Colonic mucosa (tissue), 4 donors: ENCODE measurements around the gene MC4R. TPM values are rescaled to one million over a fixed set of nuclear protein-coding genes. Genes with fewer than 3 reads are reported as not detected.
"Not testable (repeated sequence)": the region's sequence is repeated elsewhere in the genome, so short reads cannot be mapped to it uniquely, and the experiment has no call there.

Experiments used
- DNase-seq: peaks from one replicate; pipeline ENCODE4 v3.0.0-alpha.2; 2020
- H3K27ac ChIP-seq: fragments of 200-600 bp; one replicate; pipeline ENCODE4 v1.8.0; 2021
- H3K27me3 ChIP-seq: fragments of 200-600 bp; one replicate; pipeline ENCODE4 v1.8.0; 2021
- H3K36me3 ChIP-seq: fragments of 200-600 bp; one replicate; pipeline ENCODE4 v1.8.0; 2021
- H3K4me1 ChIP-seq: fragments of 200-600 bp; one replicate; pipeline ENCODE4 v1.8.0; 2021; ENCODE audit warnings: mild to moderate bottlenecking
- H3K4me3 ChIP-seq: fragments of 200-600 bp; one replicate; pipeline ENCODE4 v1.8.0; 2021
- H3K9ac ChIP-seq, 2 donors: one replicate each; pipeline ENCODE4 v1.7.0; 2013; ENCODE audit warnings: control low read depth in 2 of 2, low read depth in 2 of 2, low read length in 2 of 2
- H3K9me3 ChIP-seq: fragments of 200-600 bp; one replicate; pipeline ENCODE4 v1.8.0; 2021
- CTCF ChIP-seq: fragments of 200-600 bp; IDR thresholded peaks from one replicate; pipeline ENCODE4 v1.8.0; 2022; ENCODE audit warnings: antibody characterized with exemption, mild to moderate bottlenecking
- intact Hi-C: fragments of 100-400 bp; cut with DNase I; formaldehyde crosslinking; loops from one replicate; pipeline ENCODE4 v1.14.1; 2022
- total RNA-seq, 2 donors: library from RNA; stranded (reverse); fragmentation: NEBNext Ultra II Directional in 1 of 2; extraction: Animal tissue kit (Norgen Biotek cat#: 25700) in 1 of 2; gene quantifications; one replicate each; pipeline ENCODE4 v1.2.1, GENCODE V29; 2021
- donor health status: healthy.
- donor health status: DM: no; HTN: no; CAD: no.
- donor health status: DM: no; HTN: no; CAD: no.

The MC4R gene
- total RNA-seq: not detected

DNA sequence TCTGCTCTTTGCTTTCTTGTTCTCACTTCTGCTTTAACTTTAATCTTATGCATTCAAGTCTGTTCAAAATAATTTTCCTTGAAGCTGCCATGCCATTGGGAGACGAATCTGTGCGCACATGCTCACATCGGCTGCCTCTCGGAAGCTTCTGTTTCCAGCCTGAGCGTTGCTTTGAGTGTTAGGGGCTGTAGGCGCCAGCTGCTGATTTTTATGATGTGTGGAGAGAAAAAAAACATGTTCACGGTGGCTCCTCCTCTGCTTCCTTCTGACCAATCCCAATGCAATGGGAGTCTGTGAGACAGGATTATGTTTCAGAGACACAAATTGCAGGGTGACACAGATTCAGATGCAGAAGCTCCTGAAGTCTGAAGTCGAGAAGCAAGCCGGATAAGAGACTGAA, at the start of gene MC4R:
MC4R (minus strand) TSS at position 180 of the 400 bp plus-strand sequence. CDS start 426 bp downstream, outside the sequence.
- no peaks in the 10 kb centered on the region for H3K9me3 ChIP-seq
- no peaks in the 10 kb centered on the region for H3K36me3 ChIP-seq
- no peaks in the 10 kb centered on the region for H3K27me3 ChIP-seq
- H3K9ac ChIP-seq: no peak within 1 kb of the TSS
- no peak for TF ChIP-seq CTCF
- peak; percentile 18 for DNase-seq
- H3K4me1 ChIP-seq: no peaks in the 10 kb centered on the region
- no peak within 1 kb of the TSS for H3K4me3 ChIP-seq
- intact Hi-C loops: no loop called here
- H3K27ac ChIP-seq: no peak within 1 kb of the TSS

DNA sequence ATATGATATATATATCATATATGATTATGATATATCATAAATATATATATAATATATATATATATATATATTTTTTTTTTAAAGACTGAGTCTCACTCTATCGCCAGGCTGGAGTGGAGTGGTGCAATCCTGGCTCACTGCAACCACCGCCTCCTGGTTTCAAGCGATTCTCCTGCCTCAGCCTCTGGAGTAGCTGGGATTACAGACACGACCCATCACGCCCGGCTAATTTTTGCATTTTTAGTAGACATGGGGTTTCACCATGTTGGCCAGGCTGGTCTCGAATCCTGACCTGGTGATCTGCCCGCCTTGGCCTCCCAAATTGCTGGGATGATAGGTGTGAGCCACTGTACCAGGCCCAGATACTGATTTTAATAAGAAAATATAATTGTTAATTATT, 49.7 kb upstream of the MC4R start:
- intact Hi-C loops, H3K9ac ChIP-seq, H3K4me3 ChIP-seq, H3K4me1 ChIP-seq, H3K27me3 ChIP-seq, H3K9me3 ChIP-seq, H3K27ac ChIP-seq, H3K36me3 ChIP-seq, DNase-seq: not testable (repeated sequence)

GRCh38 chr18:60421356-60422118, 49.0 kb upstream of the MC4R start:
- intact Hi-C loops: no loop called here
- no peak for TF ChIP-seq CTCF

GRCh38 chr18:60417946-60418345, 45.4 kb upstream of the MC4R start:
- Histone ChIP-seq H3K9ac (no peak overlapping the region), H3K4me1 (no peaks in the 10 kb centered on the region), H3K9me3 (no peaks in the 10 kb centered on the region), H3K27me3 (no peaks in the 10 kb centered on the region), H3K36me3 (no peaks in the 10 kb centered on the region), H3K4me3 (no peak overlapping the region), H3K27ac (no peak overlapping the region)
- intact Hi-C loops: no loop called here
- no peak for DNase-seq
- no peak for TF ChIP-seq CTCF

More at GRCh38 chr18:60421356-60422118, 49.0 kb upstream of the MC4R start:
- Histone ChIP-seq H3K27ac (no peak overlapping the region), H3K9me3 (no peaks in the 10 kb centered on the region), H3K4me1 (no peaks in the 10 kb centered on the region), H3K9ac (no peak overlapping the region), H3K36me3 (no peaks in the 10 kb centered on the region), H3K27me3 (no peaks in the 10 kb centered on the region), H3K4me3 (no peak overlapping the region)
- no peak for DNase-seq

- H3K9ac ChIP-seq: no peak overlapping the region
- DNase-seq: no peak
- H3K4me3 ChIP-seq: no peak overlapping the region
- H3K36me3 ChIP-seq: no peaks in the 10 kb centered on the region
- no peaks in the 10 kb centered on the region for H3K4me1 ChIP-seq
- no peaks in the 10 kb centered on the region for H3K27me3 ChIP-seq
- no peaks in the 10 kb centered on the region for H3K9me3 ChIP-seq
- no peak overlapping the region for H3K27ac ChIP-seq
- TF ChIP-seq CTCF: no peak
- intact Hi-C loops: no loop called here
These were observed 41.5 kb upstream of the MC4R start for GRCh38 chr18:60413944-60414547.

DNA sequence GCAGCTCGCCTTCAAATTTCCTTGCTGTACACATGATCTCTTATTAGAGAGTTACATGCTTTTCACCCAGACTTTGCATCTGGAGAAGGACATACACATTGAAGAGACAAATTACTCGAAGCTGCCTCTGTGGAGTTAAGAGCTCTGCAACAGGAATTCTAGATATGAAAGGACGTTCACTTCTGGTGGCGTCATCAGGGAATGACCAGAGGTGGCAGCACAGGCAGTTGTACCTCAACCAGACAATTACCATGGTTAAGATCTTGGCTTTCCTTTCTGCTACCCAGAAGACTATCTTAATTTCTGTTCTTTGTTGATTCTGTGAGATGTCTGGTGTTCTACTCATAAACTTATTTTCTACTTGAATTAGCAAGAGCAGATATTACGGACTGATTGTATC, 39.1 kb upstream of the MC4R start:
- H3K27me3 ChIP-seq: no peaks in the 10 kb centered on the region
- intact Hi-C loops: no loop called here
- H3K4me3 ChIP-seq: no peak overlapping the region
- DNase-seq: no peak
- H3K9ac ChIP-seq: no peak overlapping the region
- H3K27ac ChIP-seq: no peak overlapping the region
- no peak for TF ChIP-seq CTCF
- no peaks in the 10 kb centered on the region for H3K4me1 ChIP-seq
- H3K36me3 ChIP-seq: no peaks in the 10 kb centered on the region
- no peaks in the 10 kb centered on the region for H3K9me3 ChIP-seq
